H9 (cell line): ENCODE data around the gene NOP16. TPM values are rescaled to one million over a fixed set of nuclear protein-coding genes. Genes with fewer than 3 reads are reported as not detected.

Experiments used
- DNase-seq: peaks from one replicate; pipeline ENCODE4 v3.0.0-alpha.2; 2017
- H2AFZ ChIP-seq: one replicate; pipeline ENCODE4 v1.6.1; 2013; ENCODE audit warnings: mild to moderate bottlenecking, low read length, control low read depth, moderate library complexity
- H2AK5ac ChIP-seq: 2 replicates; pipeline ENCODE4 v1.6.1; 2013; ENCODE audit warnings: low read length, control low read depth, mixed read lengths; ENCODE audit not compliant: insufficient read length
- H2BK120ac ChIP-seq: one replicate; pipeline ENCODE4 v1.6.1; 2013; ENCODE audit warnings: low read depth, mild to moderate bottlenecking, low read length, control low read depth, inconsistent platforms; ENCODE audit not compliant: poor library complexity, severe bottlenecking
- H2BK12ac ChIP-seq: 2 replicates; pipeline ENCODE4 v1.6.1; 2013; ENCODE audit warnings: low read length, control low read depth, mixed read lengths, low read depth; ENCODE audit not compliant: insufficient read length
- H2BK15ac ChIP-seq: 2 replicates; pipeline ENCODE4 v1.6.1; 2013; ENCODE audit warnings: low read depth, low read length, control low read depth
- H2BK20ac ChIP-seq: one replicate; pipeline ENCODE4 v1.6.1; 2013; ENCODE audit warnings: low read depth, mild to moderate bottlenecking, low read length, control low read depth, inconsistent platforms; ENCODE audit not compliant: poor library complexity, severe bottlenecking
- H2BK5ac ChIP-seq: 2 replicates; pipeline ENCODE4 v1.6.1; 2013; ENCODE audit warnings: low read length, control low read depth, mixed read lengths; ENCODE audit not compliant: insufficient read length
- H3K14ac ChIP-seq: 2 replicates; pipeline ENCODE4 v1.6.1; 2013; ENCODE audit warnings: low read length, control low read depth; ENCODE audit not compliant: insufficient read depth
- H3K18ac ChIP-seq: 2 replicates; pipeline ENCODE4 v1.6.1; 2013; ENCODE audit warnings: low read depth, mild to moderate bottlenecking, mixed read lengths, low read length, control low read depth; ENCODE audit not compliant: insufficient read length
- H3K23ac ChIP-seq: 2 replicates; pipeline ENCODE4 v1.6.1; 2013; ENCODE audit warnings: low read length, control low read depth, mixed read lengths, low read depth; ENCODE audit not compliant: insufficient read length
- H3K23me2 ChIP-seq: 2 replicates; pipeline ENCODE4 v1.6.1; 2013; ENCODE audit warnings: low read depth, mild to moderate bottlenecking, mixed read lengths, low read length, control low read depth; ENCODE audit not compliant: insufficient read length, poor library complexity, severe bottlenecking
- H3K27ac ChIP-seq: 2 replicates; pipeline ENCODE4 v1.5.1; 2013; ENCODE audit warnings: low read length, control low read depth, mixed read lengths, low read depth; ENCODE audit not compliant: insufficient read length
- H3K27me3 ChIP-seq: 2 replicates; pipeline ENCODE4 v1.6.1; 2013; ENCODE audit warnings: low read length, control low read depth, inconsistent platforms; ENCODE audit not compliant: insufficient read depth
- H3K4ac ChIP-seq: 2 replicates; pipeline ENCODE4 v1.6.1; 2013; ENCODE audit warnings: low read depth, mild to moderate bottlenecking, control low read depth, inconsistent platforms, low read length, moderate library complexity
- H3K4me1 ChIP-seq: 2 replicates; pipeline ENCODE4 v1.6.1; 2013; ENCODE audit warnings: low read length, control low read depth, inconsistent platforms; ENCODE audit not compliant: insufficient read depth
- H3K4me2 ChIP-seq: 2 replicates; pipeline ENCODE4 v1.6.1; 2013; ENCODE audit warnings: low read length, control low read depth, mixed read lengths; ENCODE audit not compliant: insufficient read length, insufficient read depth
- H3K56ac ChIP-seq: 2 replicates; pipeline ENCODE4 v1.6.1; 2013; ENCODE audit warnings: low read depth, mild to moderate bottlenecking, mixed read lengths, low read length, control low read depth; ENCODE audit not compliant: insufficient read length
- H3K79me1 ChIP-seq: 2 replicates; pipeline ENCODE4 v1.6.1; 2013; ENCODE audit warnings: low read depth, mild to moderate bottlenecking, moderate library complexity, low read length, control low read depth, inconsistent platforms; ENCODE audit not compliant: insufficient read depth, poor library complexity, severe bottlenecking
- H3K79me2 ChIP-seq: 2 replicates; pipeline ENCODE4 v1.6.1; 2013; ENCODE audit warnings: low read length, control low read depth, inconsistent platforms; ENCODE audit not compliant: insufficient read depth
- H3K9ac ChIP-seq: 2 replicates; pipeline ENCODE4 v1.6.1; 2013; ENCODE audit warnings: low read length, control low read depth, mixed read lengths; ENCODE audit not compliant: insufficient read length; ENCODE audit errors: extremely low read depth
- H3K9me3 ChIP-seq: one replicate; pipeline ENCODE4 v1.6.1; 2013; ENCODE audit warnings: low read depth, low read length, inconsistent platforms; ENCODE audit not compliant: control insufficient read depth
- H3T11ph ChIP-seq: one replicate; pipeline ENCODE4 v1.6.1; 2013; ENCODE audit warnings: mild to moderate bottlenecking, low read length, control low read depth, inconsistent platforms
- H4K20me1 ChIP-seq: one replicate; pipeline ENCODE4 v1.6.1; 2013; ENCODE audit not compliant: control insufficient read depth, insufficient read length, insufficient read depth
- H4K5ac ChIP-seq: 2 replicates; pipeline ENCODE4 v1.6.1; 2013; ENCODE audit warnings: low read depth, mild to moderate bottlenecking, mixed read lengths, low read length, control low read depth; ENCODE audit not compliant: insufficient read length
- H4K8ac ChIP-seq: replicated peaks from 2 replicates; pipeline ENCODE4 v1.6.1; 2013; ENCODE audit warnings: low read length, control low read depth, mixed read lengths, low read depth; ENCODE audit not compliant: insufficient read length
- H4K91ac ChIP-seq: 2 replicates; pipeline ENCODE4 v1.6.1; 2013; ENCODE audit warnings: low read depth, mild to moderate bottlenecking, moderate library complexity, mixed read lengths, low read length, control low read depth; ENCODE audit not compliant: insufficient read length
- H3K27ac Mint-ChIP-seq, 3 experiments: 2 replicates in 2 of 3; 3 replicates in 1 of 3; pipeline ENCODE4 v1.8.0; 2020 to 2021; ENCODE audit warnings: mixed read lengths in 3 of 3, mild to moderate bottlenecking in 1 of 3, moderate library complexity in 1 of 3
- H3K27me3 Mint-ChIP-seq: 2 replicates; pipeline ENCODE4 v1.8.0; 2021; ENCODE audit warnings: low read depth, mild to moderate bottlenecking, moderate library complexity, mixed read lengths
- H3K36me3 Mint-ChIP-seq, 3 experiments: 2 replicates in 2 of 3; 3 replicates in 1 of 3; pipeline ENCODE4 v1.8.0; 2020 to 2021; ENCODE audit warnings: low read depth in 3 of 3, mixed read lengths in 3 of 3; ENCODE audit not compliant: insufficient read depth in 1 of 3
- H3K4me1 Mint-ChIP-seq, 2 experiments: 2 replicates each; pipeline ENCODE4 v1.8.0; 2020; ENCODE audit warnings: mixed read lengths in 2 of 2
- H3K4me3 Mint-ChIP-seq, 2 experiments: 2 replicates in 1 of 2; 3 replicates in 1 of 2; pipeline ENCODE4 v1.8.0; 2020 to 2021; ENCODE audit warnings: mild to moderate bottlenecking in 2 of 2, mixed read lengths in 2 of 2, moderate library complexity in 1 of 2
- H3K9me3 Mint-ChIP-seq, 2 experiments: 2 replicates in 1 of 2; 3 replicates in 1 of 2; pipeline ENCODE4 v1.8.0; 2020; ENCODE audit warnings: mild to moderate bottlenecking in 2 of 2, mixed read lengths in 2 of 2, moderate library complexity in 1 of 2
- CTCF ChIP-seq: fragments of 200-600 bp; sonication (generic); conservative IDR thresholded peaks from 3 replicates; pipeline ENCODE4 v1.8.0; 2021; ENCODE audit warnings: antibody characterized with exemption, mild to moderate bottlenecking
- WGBS: extraction: QIAGEN DNeasy Blood & Tissue Kit; methylation state at CpG from one replicate; pipeline ENCODE4 v1.1.7; 2013; ENCODE audit warnings: missing lambda C conversion rate, low lambda C conversion rate, mixed read lengths; ENCODE audit not compliant: insufficient read length; ENCODE audit errors: extremely low coverage; 5-methylcytosine and 5-hydroxymethylcytosine counted together
- total RNA-seq: library from RNA; stranded (reverse); gene quantifications from 2 replicates; pipeline ENCODE4 v1.2.1, GENCODE V29; 2021

NOP16 gene
- total RNA-seq, 1 experiment from 2014 or later = 114 TPM

- H3K27ac Mint-ChIP-seq = no peak overlapping the region
- no peak overlapping the region for H2BK15ac ChIP-seq
- no peak overlapping the region for H3K27ac ChIP-seq
- H3K4me1 ChIP-seq = no peaks in the 10 kb centered on the region
- TF ChIP-seq CTCF = no peak
- no peak overlapping the region for H3K56ac ChIP-seq
- no peak overlapping the region for H3K9ac ChIP-seq
- no peaks in the 10 kb centered on the region for H3K79me2 ChIP-seq
- no CpG with 5 or more reads among the region's 8 CpGs for WGBS
- H3K9me3 Mint-ChIP-seq = no peaks in the 10 kb centered on the region
- H3K9me3 ChIP-seq = no peaks in the 10 kb centered on the region
- H2BK20ac ChIP-seq = no peak overlapping the region
- H2AFZ ChIP-seq = no peak overlapping the region
- no peak overlapping the region for H4K8ac ChIP-seq
- no peak overlapping the region for H4K5ac ChIP-seq
- no peak overlapping the region for H2AK5ac ChIP-seq
- no peaks in the 10 kb centered on the region for H4K20me1 ChIP-seq
- no peak overlapping the region for H3K14ac ChIP-seq
- peaks cover 48 to 96% (median 89%) of the 10 kb centered on the region in 3 experiments for H3K36me3 Mint-ChIP-seq
- peaks cover 3% of the 10 kb centered on the region for H3K79me1 ChIP-seq
- no peak overlapping the region for H3K23ac ChIP-seq
- H3K27me3 Mint-ChIP-seq = no peaks in the 10 kb centered on the region
- H3K23me2 ChIP-seq = no peaks in the 10 kb centered on the region
- no peak overlapping the region for H3K4me3 Mint-ChIP-seq
- no peak overlapping the region for H2BK12ac ChIP-seq
- H3T11ph ChIP-seq = no peak overlapping the region
- no peaks in the 10 kb centered on the region for H3K4me1 Mint-ChIP-seq
- no peak for DNase-seq
- no peak overlapping the region for H3K4me2 ChIP-seq
- H3K27me3 ChIP-seq = no peaks in the 10 kb centered on the region
- no peak overlapping the region for H4K91ac ChIP-seq
- H2BK120ac ChIP-seq = no peak overlapping the region
- H3K18ac ChIP-seq = no peak overlapping the region
- H2BK5ac ChIP-seq = no peak overlapping the region
- no peak overlapping the region for H3K4ac ChIP-seq
Measured at GRCh38 chr5:176350416-176350815, 38.0 kb downstream of the NOP16 start.
